GM19240 (cell line): Measurements from ENCODE around the gene CYREN.
"Not testable (repeated sequence)": the region's sequence is repeated elsewhere in the genome, so short reads cannot be mapped to it uniquely, and the experiment has no call there.

Experiments used
- DNase-seq: peaks from one replicate; pipeline ENCODE4 v3.0.0; 2011; ENCODE audit warnings: low spot score; ENCODE audit not compliant: insufficient read length

Gene CYREN

GRCh38 chr7:135160858-135161653 is 9.5 kb downstream of the CYREN start:
- DNase-seq = no peak

DNA sequence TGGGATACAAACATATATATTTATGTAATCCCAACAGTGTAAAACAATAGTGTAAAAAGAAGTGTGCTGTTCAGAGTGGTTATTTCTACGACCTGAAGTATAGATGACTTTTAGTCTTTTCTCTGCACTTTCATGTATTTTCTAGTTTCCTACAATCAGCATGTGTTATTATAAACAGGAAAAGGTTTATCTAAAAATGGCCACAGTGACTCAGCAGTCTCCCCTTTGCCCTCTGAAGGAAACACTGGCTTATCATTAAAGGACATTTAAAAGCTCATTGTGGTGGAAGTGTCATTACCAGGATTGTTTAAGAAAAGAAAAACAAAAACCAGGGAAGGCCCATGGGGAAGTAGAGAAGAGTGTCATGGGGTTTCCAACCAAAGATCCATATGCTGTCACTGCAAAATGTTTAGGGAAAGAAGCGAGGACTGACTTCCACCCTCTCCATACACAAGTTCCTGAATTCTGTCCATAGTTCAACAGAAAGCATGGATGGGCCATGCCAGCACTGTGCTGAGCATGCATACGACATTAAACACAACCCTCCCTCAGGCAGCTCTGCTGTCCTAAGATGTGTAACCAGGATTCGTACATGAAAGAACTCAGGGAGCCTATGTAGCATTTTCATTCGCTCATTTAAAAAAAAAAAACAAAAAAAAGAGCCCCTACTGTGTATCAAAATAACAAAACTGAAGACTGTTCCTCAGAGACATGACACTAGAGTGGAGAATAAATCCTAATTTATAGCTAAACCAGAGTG is 10.2 kb downstream of the CYREN start:
- DNase-seq = no peak

DNA sequence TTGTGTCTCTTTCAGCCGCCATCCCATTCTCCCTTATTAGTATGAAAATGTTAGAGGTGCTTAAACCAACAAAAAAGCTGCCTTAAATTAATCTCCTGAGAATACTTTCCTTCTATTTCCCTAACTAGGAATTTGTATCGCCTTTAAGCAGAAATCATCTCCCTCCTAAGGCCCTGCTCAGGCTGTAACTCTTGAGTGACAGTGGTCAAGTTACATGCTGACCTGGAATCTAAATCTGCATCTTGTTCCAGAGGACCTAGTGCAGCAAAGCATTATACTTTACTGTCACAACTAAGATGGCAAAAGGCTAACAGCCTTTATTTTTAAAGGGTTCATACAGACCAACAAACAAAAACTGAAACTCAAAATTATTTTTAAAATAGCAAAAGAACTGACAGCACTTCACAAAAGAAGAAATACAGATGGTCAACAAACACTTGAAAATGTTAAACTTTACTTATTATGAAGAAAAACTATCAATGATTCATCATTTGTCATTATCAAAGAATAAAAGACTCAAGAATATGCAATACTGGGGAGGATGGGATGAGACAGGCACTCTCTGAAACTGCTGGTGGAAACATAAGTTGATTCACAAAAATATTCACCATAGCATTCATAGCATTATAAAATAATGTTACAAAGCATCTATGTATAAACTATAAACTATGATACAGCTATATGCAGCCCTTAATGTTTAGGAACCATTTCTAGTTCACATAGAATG is 11.0 kb downstream of the CYREN start:
- DNase-seq = no peak

- DNase-seq = no peak
These were observed 11.6 kb downstream of the CYREN start for GRCh38 chr7:135158874-135159273.

DNA sequence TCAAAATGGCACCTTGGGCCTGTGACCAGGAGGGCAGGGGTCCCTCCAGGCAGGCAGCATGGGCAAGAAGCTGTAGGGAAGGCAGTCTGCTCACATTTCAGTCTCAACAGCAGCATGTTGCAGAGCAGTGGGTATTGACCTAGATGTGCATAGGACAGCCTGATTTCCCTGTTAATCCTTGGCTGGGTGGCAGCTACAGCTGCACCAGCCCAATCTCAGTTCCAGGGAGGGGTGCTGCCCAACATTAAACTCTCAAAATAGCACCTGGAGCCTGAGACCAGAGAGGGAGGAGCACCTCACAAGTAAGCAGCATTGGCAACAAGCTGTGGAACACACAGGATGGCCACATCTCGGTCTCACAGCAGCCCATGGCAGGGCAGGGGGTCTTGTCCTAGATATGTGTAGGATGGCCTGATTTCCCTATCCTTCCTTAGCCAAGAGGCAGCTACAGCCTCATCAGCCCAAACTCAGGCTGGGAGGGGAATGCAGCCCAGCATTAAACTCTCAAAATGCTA is 12.3 kb downstream of the CYREN start:
- no peak for DNase-seq

- DNase-seq = no peak
These were observed 14.2 kb downstream of the CYREN start for GRCh38 chr7:135156290-135156689.

DNA sequence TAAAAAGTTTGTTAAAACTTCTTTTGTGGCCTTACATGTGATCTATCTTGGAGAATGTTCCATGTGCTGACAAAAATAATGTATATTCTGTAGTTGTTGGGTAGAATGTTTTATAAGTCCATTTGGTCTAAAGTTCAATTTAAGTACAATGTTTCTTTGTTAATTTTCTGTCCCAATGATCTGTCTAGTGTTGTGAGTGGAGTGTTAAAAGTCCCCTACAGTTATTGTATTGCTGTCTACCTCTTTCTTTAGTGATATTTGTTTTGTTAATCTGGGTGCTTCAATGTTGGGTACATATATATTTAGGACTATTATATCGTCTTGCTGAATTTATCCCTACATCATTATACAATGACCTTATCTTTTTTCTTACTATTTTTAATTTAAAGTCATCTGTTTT is 15.8 kb downstream of the CYREN start:
- no peak for DNase-seq

- DNase-seq = no peak
These were observed 18.1 kb downstream of the CYREN start for GRCh38 chr7:135152442-135152841.

DNA sequence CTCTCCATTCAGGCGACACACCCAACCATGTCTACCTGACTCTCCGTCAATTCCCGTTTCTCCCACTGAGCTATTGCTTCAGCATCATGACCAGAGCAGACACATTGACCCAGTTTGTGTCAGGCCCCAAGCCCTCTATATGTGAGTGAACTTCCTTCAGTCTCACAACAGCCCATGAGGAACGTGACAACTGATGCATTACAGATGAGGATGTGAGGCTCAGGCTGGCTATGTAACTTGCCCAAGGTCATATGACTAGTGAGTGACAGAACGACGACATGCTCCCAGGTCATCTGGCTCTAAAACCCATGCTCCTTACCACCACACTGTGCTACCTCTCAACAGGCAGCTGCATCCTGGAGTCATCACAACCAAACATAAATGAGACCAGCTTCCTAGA is 19.0 kb downstream of the CYREN start:
- no peak for DNase-seq

DNA sequence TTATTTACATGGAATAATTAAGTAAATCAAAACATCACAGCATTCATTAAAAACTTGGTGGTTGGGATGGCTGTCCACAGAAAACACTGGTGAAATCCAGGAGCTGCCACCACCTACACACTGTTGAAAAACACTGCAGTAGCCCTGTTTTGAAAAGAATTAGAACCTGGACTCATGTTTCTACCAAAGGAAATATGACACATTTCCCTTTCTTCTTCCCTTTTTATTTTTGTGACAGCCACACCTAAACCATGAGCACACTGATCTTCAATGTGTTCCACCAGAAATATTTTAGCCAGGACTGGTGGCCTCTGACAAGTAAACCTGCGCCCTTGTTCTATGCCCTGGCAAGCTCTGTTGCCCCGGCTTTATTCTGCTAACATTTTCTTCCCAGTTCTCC is 19.4 kb downstream of the CYREN start:
- no peak for DNase-seq

DNA sequence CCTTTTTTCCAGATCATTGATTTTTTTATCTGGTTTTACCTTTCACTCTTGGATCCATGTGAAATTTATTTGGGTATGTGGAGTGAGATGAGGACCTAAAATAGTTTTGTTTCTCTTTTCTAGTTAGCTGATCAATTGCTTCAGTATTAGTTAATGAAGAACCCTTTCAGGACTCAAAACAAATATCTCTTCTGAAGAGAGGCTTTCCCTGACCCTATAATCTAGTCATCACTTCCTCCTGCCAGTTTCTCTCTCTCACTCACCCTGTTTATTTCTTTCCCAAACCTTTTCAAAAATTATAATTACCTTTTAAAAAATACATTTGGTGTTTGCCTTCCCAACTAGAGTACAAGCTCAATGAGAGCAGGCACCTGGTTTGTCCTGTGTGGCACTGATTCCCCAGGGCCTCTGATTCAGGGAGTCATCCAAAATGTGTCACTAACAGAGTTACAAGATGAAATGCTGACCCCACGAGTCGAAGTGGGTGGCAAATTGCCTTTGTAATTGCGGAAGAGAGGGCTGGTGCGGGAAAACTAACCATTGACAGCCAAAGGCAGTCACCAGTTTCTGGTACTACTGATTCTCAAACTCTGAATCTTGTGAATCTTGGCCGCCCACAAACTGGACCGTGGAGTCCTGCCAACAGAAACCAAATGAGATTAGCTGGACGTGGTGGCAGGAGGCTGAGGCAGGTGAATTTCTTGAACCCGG is 20.3 kb downstream of the CYREN start:
- no peak for DNase-seq

DNA sequence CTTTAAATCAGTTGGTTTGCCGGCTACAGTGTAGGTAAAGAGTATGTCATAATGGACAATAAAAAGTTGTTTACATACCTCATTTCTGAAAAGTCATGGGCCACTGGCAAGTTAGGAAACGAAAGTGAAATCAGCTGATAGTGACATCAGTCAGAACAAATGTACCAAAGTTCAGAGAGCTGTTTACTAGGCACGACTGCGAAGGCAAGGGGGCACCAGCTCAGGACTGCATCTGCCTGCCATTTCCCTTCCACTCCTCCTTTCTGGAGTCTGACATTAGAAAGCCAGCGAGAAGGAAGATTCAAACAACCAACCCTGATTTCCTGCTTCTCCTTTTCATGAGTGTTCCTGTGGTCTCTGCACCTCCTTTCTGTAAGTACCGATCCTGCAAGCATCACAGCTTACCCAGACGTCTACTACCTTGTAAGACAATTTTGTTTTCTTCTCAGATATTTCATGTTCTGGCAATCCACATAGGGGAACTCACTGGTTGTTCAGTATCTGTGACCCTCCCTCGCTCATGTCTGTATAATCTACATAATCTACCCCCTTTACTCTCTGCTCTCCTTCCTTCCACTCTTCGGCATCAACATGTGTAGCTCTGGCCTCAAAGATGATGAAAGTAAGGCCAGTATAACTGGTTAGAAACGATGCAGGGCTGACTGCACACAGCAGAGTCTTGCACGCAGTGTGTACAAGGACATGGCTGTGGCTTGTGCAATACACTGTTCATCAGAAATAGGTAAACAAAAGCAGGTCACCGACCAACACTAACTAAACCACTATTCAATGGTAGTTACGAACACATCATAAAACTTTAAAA is 22.4 kb downstream of the CYREN start, which contains the start of gene TMEM140:
Gene TMEM140, plus strand, starts transcription at position 174 of the 823 bp plus-strand sequence. CDS start 16,370 bp downstream, outside the sequence.
- no peak for DNase-seq

DNA sequence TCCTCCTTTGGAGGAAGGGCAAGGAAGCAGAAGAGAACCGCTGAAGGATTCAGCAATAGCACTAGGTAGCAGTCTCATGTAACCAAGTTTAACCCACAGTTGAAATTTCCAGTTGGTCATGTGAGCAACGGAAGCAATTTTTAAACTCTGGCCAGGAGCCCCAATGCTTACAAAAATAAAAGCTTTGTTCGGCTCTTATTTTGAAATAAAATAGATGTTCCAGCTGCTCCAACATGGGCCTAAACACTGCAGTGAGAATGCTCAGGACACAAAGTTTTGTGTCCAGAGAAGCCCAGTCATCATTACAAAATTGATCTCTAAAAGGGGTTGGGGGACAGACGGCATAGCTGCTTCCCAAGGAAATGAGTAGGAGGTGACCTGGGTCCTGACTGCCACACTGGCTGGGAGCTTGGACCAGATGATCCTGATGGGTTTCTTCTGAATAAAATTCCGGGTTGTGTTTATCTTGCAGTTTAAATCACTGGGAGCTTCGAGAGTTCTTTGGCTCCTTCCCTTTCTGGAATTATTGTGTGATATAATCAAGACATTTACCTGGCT is 23.1 kb downstream of the CYREN start:
- DNase-seq = no peak

GRCh38 chr7:135143885-135144668 is 26.4 kb downstream of the CYREN start:
- no peak for DNase-seq

DNA sequence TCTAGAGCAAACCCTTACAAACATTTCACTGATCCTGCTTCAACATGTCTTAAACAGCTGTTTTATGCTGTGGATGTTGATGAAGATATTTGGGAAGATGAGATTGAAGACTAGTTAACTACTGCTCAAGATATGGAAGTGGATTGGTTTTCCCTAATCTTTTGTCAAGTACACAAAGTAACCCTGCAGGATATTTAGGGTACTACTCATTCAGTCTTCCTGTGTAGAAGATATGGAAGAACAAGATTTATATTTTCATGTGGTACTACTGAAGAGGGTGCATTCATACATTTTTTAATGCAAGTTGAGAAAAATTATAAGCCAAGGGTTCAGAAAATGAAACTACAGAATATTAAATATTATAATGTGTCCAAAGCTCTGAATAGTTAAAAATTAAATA is 40.9 kb downstream of the CYREN start:
- no peak for DNase-seq

GRCh38 chr7:135128931-135129330 is 41.6 kb downstream of the CYREN start:
- no peak for DNase-seq

- DNase-seq = not testable (repeated sequence)
These were observed 45.9 kb downstream of the CYREN start for GRCh38 chr7:135124631-135125030.

DNA sequence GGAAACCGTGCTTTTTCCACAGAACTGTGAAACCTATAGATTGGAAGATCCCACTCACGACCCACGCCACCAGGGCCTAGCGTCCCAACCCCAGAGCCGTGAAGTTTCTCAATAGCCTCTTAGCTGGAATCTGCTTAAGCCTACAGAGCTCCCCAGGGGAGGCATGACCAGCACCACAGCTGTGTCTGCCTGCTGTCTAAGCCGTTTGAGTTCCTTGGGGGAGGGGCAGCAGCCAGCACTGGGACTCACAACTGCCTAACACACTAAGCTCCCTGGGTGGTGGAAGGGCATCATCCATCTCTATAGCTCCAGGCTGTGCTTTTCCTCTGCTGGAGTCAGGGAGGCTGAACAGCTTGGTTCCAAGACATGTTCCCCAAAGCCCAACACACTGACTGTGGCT is 48.6 kb downstream of the CYREN start:
- no peak for DNase-seq

DNA sequence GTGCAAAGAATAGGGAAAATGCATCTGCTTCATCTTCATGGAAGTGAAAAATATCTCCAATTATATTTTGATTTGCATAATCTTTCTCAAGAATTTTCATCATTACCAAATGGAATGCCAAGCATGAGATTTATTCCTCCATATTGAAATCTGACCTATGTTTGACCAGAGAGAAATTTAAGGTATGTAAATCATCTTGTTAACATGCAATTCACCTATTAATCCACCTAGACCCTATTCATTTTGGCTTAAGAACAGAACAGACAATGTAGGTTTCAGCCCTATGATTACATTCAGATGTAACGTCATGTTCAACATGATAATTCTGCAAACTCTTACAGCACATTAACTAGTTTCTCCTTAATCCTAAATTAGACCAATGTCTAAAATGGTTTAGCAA is 53.4 kb downstream of the CYREN start:
- DNase-seq = no peak
